UCSD-AML1 (cell line): ENCODE results near the gene CD300LD.
"Not testable (repeated sequence)": the region's sequence is repeated elsewhere in the genome, so short reads cannot be mapped to it uniquely, and the experiment has no call there.

Source experiments
- DNase-seq: peaks from one replicate; lab custom pipeline; 2025; ENCODE audit not compliant: unreplicated experiment; lab: John Stamatoyannopoulos, UW

CD300LD gene

GRCh38 chr17:74592087-74592990, at the start of gene CD300LD:
TSS of gene CD300LD (minus strand) at chr17:74592283. CDS start at chr17:74592202, 81 bp downstream.
- DNase-seq: no peak

DNA sequence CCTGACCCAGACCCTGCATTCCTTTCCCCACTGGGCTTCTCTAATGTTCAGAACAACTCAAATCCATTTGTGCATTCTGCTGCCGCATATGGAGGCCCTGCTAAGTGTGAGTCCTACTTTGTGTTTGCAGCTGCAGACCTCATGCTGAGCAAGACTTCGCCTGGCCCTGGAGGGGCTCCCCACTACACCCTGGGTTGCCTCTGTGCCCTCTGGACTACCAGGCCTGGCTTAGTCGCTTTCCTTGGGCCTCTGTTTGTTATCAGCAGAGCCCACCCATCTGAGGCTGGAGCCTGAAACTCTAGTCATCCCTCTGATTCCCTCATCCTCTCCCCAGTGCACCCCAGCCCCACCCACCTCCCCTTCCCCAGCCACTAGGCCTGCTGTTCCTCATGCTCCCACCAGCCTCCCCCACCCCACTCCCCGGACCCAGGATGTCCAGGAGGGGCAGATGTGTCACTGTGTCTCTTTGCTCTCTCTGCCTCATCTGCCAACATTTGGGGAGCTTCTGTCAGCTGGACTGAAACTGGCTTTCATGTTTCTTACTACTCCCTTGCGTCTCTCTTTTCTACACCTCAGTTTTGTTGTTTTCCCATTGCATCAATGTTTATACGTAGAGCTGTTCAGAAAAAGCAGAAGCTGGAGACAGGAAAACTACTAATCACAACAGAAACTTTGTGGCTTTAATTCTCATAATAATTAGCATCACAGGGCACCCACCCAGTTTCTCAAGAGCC, 49.3 kb upstream of the CD300LD start:
- DNase-seq: no peak

- peak; percentile 31 for DNase-seq
Measured at GRCh38 chr17:74639704-74640151, 47.6 kb upstream of the CD300LD start.

- DNase-seq: no peak
Measured at GRCh38 chr17:74637926-74638325, 45.8 kb upstream of the CD300LD start.

- no peak for DNase-seq
Measured at GRCh38 chr17:74637265-74637664, 45.2 kb upstream of the CD300LD start.

- not testable (repeated sequence) for DNase-seq
Measured at GRCh38 chr17:74636541-74637085, 44.5 kb upstream of the CD300LD start.

GRCh38 chr17:74635418-74635817, 43.3 kb upstream of the CD300LD start:
- no peak for DNase-seq

DNA sequence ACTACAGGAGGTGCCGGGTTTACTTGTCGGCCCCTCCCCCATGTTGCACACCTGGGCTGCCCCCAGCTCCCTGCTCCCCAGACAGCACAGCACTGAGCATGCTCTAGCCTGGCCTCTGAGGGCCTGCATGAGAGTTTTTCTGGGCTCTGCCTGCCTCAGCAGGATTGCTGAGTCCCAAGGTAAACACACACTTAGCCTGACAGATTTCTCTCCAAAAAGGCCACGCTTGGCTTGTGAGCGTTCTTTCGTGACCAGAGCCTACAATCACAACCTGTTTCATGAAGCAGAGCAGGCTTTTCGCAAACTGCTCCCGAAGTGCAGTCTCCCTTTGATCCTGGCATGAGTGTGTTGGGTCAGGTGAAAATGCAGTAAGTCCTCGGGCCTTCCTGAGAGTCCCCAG, 41.2 kb upstream of the CD300LD start:
- no peak for DNase-seq

GRCh38 chr17:74632617-74633016, 40.5 kb upstream of the CD300LD start:
- no peak for DNase-seq

- DNase-seq: no peak
Measured at GRCh38 chr17:74631468-74632450, 39.7 kb upstream of the CD300LD start.

DNA sequence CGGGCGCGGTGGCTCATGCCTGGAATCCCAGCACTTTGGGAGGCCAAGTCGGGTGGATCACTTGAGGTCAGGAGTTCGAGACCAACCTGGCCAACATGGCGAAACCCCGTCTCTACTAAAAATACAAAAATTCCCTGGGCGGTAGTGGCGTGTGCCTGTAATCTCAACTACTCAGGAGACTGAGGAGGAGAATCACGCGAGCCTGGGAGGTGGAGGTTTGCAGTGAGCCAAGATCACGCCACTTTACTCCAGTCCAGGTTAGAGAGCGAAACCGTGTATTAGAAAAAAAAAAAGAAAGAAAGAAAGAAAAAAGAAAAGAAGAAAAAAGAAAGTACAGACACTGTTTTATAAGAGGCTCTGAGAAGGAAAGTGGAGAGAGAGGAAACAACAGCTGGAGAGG, 38.2 kb upstream of the CD300LD start:
- DNase-seq: not testable (repeated sequence)

DNA sequence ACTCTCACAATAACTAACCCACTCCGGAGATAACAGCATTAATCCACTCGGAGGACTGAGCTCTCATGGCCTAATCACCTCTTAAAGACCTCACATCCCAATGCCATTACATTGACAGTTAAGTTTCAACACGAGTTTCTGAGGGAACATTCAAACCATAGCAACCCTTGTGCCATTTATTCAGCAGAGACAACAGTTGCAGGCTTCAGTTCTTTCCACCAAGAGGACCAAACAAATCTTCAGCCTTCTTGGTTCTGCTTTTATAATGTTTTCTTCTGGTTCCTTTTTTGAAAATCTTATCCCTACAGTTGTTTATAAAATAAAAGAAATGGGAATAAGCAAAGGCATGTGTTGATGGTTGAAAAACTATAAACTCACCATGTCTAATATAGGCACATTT, 33.6 kb upstream of the CD300LD start:
- DNase-seq: no peak

DNA sequence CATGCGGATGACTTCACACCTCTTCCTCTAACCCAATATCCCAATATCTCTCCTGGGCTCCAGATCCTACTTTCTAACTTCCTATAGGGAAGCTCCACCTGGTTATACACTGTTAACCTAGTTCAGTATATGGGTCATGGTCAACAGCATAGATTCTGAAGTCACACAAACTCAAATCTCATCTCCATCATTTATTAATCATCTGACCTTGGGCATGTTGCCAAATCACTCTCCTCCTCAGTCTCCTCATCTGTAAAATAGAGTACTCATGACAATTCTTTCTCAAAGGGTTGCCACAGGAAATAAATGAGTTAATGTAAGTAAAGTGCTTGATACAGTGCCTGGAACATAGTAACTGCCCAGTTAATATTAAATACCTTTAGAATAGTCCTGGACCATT, 32.0 kb upstream of the CD300LD start:
- DNase-seq: no peak

DNA sequence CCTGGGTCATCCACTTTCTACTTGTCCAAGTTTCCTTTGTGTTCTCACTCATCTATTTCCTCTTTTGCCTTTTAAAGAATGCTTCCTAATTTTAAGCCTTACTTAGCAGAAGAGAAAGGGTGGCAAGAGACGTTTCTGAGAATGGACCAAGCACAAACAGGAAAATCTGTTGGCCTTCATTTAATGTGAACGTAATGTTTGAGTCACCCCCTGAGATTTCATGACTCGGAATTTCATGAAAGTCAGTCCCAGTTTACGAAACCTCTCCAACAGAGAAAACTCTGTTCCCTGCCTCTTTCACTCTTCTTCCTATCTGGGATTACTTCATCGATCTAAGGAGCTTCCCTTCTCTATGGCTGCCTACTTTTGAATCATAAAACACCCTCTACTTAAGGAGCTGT, 31.6 kb upstream of the CD300LD start, which contains the start of gene CD300E:
Gene CD300E (minus strand): TSS at position 46 of the 401 bp plus-strand sequence. CDS start 117 bp downstream, outside the sequence.
- no peak for DNase-seq

DNA sequence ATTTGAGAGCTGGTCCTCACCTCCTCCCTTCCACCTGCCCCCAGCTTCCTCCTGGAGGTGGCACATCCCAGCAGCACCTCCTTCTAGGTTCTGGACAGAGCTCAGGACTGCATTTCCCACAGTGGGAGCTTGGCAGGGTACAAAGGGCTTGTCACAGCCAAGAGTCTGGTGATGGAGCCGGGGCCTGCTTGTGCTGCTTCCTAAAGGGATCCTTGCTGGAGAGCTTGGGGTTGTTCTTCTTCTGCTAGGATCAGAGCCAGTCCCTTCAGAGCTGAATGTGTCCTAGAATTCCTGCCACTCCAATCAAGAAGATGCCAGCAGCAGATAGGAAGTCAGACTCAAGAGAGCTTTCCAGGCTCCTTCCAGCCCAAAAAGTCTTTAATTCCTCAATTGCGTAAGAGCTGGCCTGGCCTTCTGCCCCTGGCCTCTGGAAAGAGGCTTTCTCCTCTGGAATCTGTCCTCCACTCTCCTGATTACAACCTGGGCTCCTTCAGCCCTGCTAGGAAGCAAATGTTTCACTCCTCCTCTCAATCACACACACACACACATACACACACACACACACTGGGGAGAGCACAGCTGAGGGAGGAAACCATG, 27.1 kb upstream of the CD300LD start:
- no peak for DNase-seq

DNA sequence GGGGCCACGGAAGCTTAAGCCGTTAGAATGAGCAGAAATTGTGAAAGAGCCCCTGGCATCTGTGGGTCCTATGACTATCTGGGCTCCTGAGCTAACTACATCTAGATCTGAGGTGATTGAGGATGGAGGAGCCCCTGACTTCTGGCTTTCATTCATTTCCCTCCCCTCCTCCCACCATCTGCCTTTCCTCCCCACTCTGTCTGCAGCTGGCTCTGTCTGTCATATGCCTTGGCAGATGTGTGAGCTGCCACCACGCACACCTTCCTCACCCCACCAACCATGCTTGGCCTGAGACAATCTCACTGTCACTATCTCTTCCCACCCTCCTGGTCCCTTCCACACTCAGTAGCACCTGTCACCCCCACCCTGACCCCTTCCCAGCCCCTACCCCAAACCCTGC, 26.4 kb upstream of the CD300LD start:
- no peak for DNase-seq

DNA sequence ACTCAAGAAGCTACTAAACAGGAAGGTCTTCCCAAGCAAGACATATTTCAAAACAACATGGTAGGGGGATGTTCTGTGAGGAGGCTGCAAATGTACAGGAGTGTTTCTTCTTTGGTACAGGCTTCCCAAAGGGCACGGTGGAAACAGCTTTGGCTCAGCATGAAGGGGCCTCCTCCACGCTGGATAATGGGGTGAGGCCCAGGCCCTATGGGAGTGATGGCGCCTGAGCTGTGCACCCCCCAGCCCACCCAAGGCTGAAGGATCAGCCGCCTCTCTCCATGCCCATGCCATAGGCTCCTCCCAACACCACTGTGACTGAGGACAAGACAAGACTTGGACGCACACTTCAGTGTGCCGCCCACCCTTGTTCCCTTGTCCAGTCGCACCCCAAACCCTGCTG, 24.6 kb upstream of the CD300LD start:
- DNase-seq: no peak

DNA sequence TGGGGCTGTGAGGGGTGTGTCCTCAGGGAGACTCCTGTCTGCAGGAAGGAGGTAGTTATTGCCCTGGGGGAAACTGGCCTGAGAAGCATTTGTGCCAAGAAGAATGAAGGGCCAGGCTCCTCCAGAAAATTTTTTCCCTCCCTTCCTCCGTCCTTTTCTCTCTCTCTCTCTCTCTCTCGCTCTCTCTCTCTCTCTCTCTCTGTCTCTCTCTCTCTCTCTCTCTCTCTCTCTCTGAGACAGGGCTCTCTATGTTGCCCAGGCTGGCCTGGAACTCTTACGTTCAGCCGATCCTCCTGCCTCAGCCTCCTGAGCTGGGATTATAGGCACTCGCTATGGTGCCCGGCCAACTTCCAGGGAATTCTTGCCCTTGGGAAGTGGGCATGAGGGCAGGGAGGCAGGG, 20.0 kb upstream of the CD300LD start:
- DNase-seq: no peak

- DNase-seq: no peak
Measured at GRCh38 chr17:74610108-74610507, 18.0 kb upstream of the CD300LD start.

- no peak for DNase-seq
Measured at GRCh38 chr17:74608511-74608910, 16.4 kb upstream of the CD300LD start.
